T-cell (primary cell): ENCODE results near the gene LIN28A. TPM values are rescaled to one million over a fixed set of nuclear protein-coding genes. Genes with fewer than 3 reads are reported as not detected.

Experiments
- ATAC-seq, 4 experiments: fragments of 200-7000 bp in 3 of 4; fragments of 150-1000 bp in 1 of 4; cut with Tn5 transposase; replicated peaks in 1 of 4; 1 replicate in 3 of 4; 2 replicates in 1 of 4; pipeline ENCODE4 v1.10.0; 2021; ENCODE audit warnings: moderate library complexity in 3 of 4, mild to moderate bottlenecking in 2 of 4, moderate number of reproducible peaks in 1 of 4
- CTCF ChIA-PET, 2 donors: fragments of 300-600 bp; sonication (Branson Sonifier 250); formaldehyde crosslinking; loops; one replicate each; lab custom pipeline; 2022; ENCODE audit warnings: antibody characterized with exemption in 2 of 2; lab: Charles Lee
- POLR2A ChIA-PET, 2 donors: fragments of 300-600 bp; sonication (Branson Sonifier 250); formaldehyde crosslinking; loops; one replicate each; lab custom pipeline; 2022; ENCODE audit warnings: antibody characterized with exemption in 2 of 2; lab: Charles Lee
- DNase-seq, 35 experiments: peaks; one replicate each; pipeline versions ENCODE4 v3.0.0 to v3.0.0-alpha.2; 2013 to 2023
- H3K27ac ChIP-seq: one replicate; pipeline ENCODE4 v1.5.1; 2013; ENCODE audit warnings: low read length
- H3K27me3 ChIP-seq, 2 experiments: replicated peaks in 1 of 2; 1 replicate in 1 of 2; 2 replicates in 1 of 2; pipeline versions ENCODE4 v1.6.1 to v1.7.0; 2013; ENCODE audit warnings: low read length in 1 of 2, mixed read lengths in 1 of 2; ENCODE audit not compliant: control insufficient read depth in 2 of 2, insufficient read depth in 2 of 2; ENCODE audit errors: extremely low read depth in 1 of 2
- H3K36me3 ChIP-seq, 2 donors: 1 replicate in 1 of 2; 2 replicates in 1 of 2; pipeline versions ENCODE4 v1.6.1 to v1.7.0; 2013; ENCODE audit warnings: low read length in 1 of 2; ENCODE audit not compliant: control insufficient read depth in 2 of 2, insufficient read depth in 1 of 2; ENCODE audit errors: extremely low read depth in 1 of 2
- H3K4me1 ChIP-seq, 2 experiments: 1 replicate in 1 of 2; 2 replicates in 1 of 2; pipeline versions ENCODE4 v1.6.1 to v1.7.0; 2013; ENCODE audit warnings: low read length in 2 of 2, mixed read lengths in 1 of 2; ENCODE audit not compliant: insufficient read depth in 2 of 2, control insufficient read depth in 1 of 2; ENCODE audit errors: extremely low read depth in 1 of 2
- H3K4me3 ChIP-seq, 2 donors: 1 replicate in 1 of 2; 2 replicates in 1 of 2; pipeline versions ENCODE4 v1.5.1 to v1.7.0; 2013; ENCODE audit warnings: mild to moderate bottlenecking in 2 of 2, low read length in 1 of 2, moderate library complexity in 1 of 2; ENCODE audit not compliant: control insufficient read depth in 1 of 2; ENCODE audit errors: extremely low read depth in 1 of 2
- H3K9me3 ChIP-seq: 2 replicates; pipeline ENCODE4 v1.7.0; 2013
- H3K27ac Mint-ChIP-seq, 2 donors: one replicate each; pipeline ENCODE4 v1.8.0; 2020 to 2021; ENCODE audit warnings: mild to moderate bottlenecking in 2 of 2, mixed read lengths in 2 of 2
- H3K27me3 Mint-ChIP-seq, 2 donors: one replicate each; pipeline ENCODE4 v1.8.0; 2021 to 2022; ENCODE audit warnings: mixed read lengths in 2 of 2
- H3K36me3 Mint-ChIP-seq: one replicate; pipeline ENCODE4 v1.8.0; 2021; ENCODE audit warnings: mixed read lengths
- H3K4me1 Mint-ChIP-seq, 3 donors: one replicate each; pipeline ENCODE4 v1.8.0; 2020 to 2022; ENCODE audit warnings: mixed read lengths in 3 of 3, mild to moderate bottlenecking in 1 of 3
- H3K4me3 Mint-ChIP-seq, 3 donors: one replicate each; pipeline ENCODE4 v1.8.0; 2020 to 2022; ENCODE audit warnings: mild to moderate bottlenecking in 3 of 3, mixed read lengths in 3 of 3, moderate library complexity in 3 of 3
- H3K9me3 Mint-ChIP-seq, 3 donors: one replicate each; pipeline ENCODE4 v1.8.0; 2020 to 2022; ENCODE audit warnings: mixed read lengths in 3 of 3
- WGBS: methylation state at CpG from one replicate; pipeline ENCODE4 v1.1.5; 2013; ENCODE audit warnings: missing lambda C conversion rate; ENCODE audit not compliant: insufficient coverage; 5-methylcytosine and 5-hydroxymethylcytosine counted together
- total RNA-seq, 35 experiments: library from RNA in 6 of 35; stranded (reverse) in 6 of 35; fragments of 120-200 nt in 1 of 35; gene quantifications; one replicate each; pipeline versions ENCODE4 v1.2.1 to v1.2.4 and lab custom pipeline; 2013 to 2026

LIN28A gene
- total RNA-seq, 5 donors from 2014 or later (not counting 1 experiment from before 2014, with no cell fraction given) = 0.95 to 1.3 (median 1.1) TPM; not detected in 2

DNA sequence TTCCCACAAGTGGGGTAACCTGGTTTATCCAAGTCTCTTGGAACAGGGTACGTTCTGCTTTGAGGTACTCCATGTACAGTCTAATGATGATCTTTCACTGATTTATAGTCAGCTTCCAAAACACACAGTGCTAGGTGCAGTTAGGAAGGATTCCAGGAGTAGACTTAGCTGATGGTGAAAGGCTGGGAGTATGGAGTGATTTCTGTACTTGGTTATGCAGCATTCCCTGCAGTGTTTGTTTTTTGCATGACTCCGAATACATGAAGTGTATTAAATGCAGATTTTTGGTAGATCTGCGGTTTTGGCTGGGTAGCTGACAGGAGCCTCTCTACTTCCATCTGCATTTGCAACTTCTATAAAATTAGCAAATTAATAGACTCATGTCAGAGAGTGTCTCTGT is 65.4 kb downstream of the LIN28A start:
- no peaks in the 10 kb centered on the region for H3K27me3 Mint-ChIP-seq
- Histone ChIP-seq H3K36me3 (peaks cover 6 to 47% of the 10 kb centered on the region in 2 donors), H3K4me1 (peaks cover 18 to 22% of the 10 kb centered on the region in 2 experiments), H3K27me3 (no peaks in the 10 kb centered on the region), H3K27ac (no peak overlapping the region), H3K9me3 (no peaks in the 10 kb centered on the region), H3K4me3 (no peak overlapping the region)
- DNase-seq = no peak
- WGBS = no CpG with 5 or more reads among the region's 3 CpGs
- ChIA-PET CTCF (no interaction called here), POLR2A (no interaction called here)
- no peaks in the 10 kb centered on the region for H3K9me3 Mint-ChIP-seq
- no peak overlapping the region for H3K4me3 Mint-ChIP-seq
- H3K36me3 Mint-ChIP-seq = peaks cover 33% of the 10 kb centered on the region
- H3K4me1 Mint-ChIP-seq = peaks cover 38 to 47% (median 46%) of the 10 kb centered on the region in 3 donors
- no peak for ATAC-seq
- H3K27ac Mint-ChIP-seq = peak overlapping the region; percentile 52 to 63

DNA sequence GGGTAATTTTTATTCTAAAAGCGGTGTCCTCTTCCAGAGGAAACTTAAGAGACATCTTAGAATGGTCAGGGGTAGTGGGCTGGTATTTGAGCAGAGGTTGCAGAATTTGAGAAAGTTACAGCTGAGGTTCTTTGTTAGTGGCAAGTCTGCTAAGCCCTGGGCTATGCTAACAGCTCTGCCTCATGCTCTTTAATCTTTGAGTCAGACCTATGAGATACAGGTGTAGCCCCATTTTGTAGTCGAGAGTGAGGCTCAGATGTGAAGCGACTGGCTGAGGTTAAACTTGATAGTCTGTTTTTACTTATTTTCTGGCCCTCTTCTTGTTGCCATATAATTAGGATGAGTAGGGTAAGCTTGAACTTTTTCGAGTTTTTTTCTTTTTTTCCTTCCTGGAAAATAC is 66.3 kb downstream of the LIN28A start:
- H3K4me3 ChIP-seq = no peak overlapping the region
- DNase-seq = no peak
- no peaks in the 10 kb centered on the region for H3K9me3 ChIP-seq
- H3K27ac Mint-ChIP-seq = peak overlapping the region in 1 of 2 donors; percentile 55
- no peak overlapping the region for H3K27ac ChIP-seq
- peaks cover 33% of the 10 kb centered on the region for H3K36me3 Mint-ChIP-seq
- ChIA-PET CTCF (no interaction called here), POLR2A (interaction anchor here in 1 of 2 donors (0.6 to 0.7 kb wide), 2 partner anchors 236 to 652 kb away, joined by 4 to 9 read pairs; no protein-coding TSS in a partner anchor)
- no peaks in the 10 kb centered on the region for H3K9me3 Mint-ChIP-seq
- H3K36me3 ChIP-seq = peaks cover 6 to 47% of the 10 kb centered on the region in 2 donors
- no peak for ATAC-seq
- H3K27me3 Mint-ChIP-seq = no peaks in the 10 kb centered on the region
- H3K4me1 ChIP-seq = peaks cover 12 to 15% of the 10 kb centered on the region in 2 experiments
- peaks cover 30 to 40% (median 38%) of the 10 kb centered on the region in 3 donors for H3K4me1 Mint-ChIP-seq
- WGBS = 67% methylated on average over 1 of the region's 4 CpGs
- no peaks in the 10 kb centered on the region for H3K27me3 ChIP-seq
- no peak overlapping the region for H3K4me3 Mint-ChIP-seq

DNA sequence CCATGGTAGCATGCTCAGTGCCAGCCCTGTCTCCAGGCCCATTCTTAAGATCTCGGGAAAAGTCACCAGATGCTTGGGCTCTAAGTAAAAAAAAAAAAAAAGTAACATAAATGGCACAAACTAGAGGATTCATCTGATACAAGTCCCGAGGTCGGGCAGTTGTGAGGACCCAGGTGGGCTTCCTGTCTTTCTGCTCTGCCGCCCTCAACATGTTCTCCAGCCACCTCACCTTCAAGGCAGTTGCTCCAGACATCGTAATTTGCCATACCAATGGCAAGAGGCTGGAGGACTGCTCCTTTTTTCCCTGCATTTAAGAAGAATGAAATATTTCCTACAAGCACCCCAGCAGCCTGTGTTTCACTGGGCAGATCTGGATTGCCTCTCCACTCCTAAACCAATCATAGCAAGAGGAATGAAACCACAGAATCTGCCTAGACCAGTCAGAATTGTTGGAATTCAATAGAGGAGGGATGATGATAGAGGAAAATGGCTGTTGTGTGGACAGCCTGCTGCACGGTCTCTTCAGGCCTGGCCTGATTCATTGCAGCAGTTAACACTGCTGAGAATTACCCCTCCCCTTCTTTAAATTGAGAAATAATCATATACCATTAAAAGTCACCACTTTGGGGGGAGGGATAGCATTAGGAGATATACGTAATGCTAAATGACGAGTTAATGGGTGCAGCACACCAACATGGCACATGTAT is 67.0 kb downstream of the LIN28A start:
- no peaks in the 10 kb centered on the region for H3K9me3 Mint-ChIP-seq
- Histone ChIP-seq H3K4me3 (no peak overlapping the region), H3K27me3 (no peaks in the 10 kb centered on the region), H3K36me3 (peaks cover 6 to 47% of the 10 kb centered on the region in 2 donors), H3K4me1 (peaks cover 11 to 15% of the 10 kb centered on the region in 2 experiments), H3K9me3 (no peaks in the 10 kb centered on the region), H3K27ac (peak overlapping the region; percentile 23)
- peaks cover 32 to 40% (median 38%) of the 10 kb centered on the region in 3 donors for H3K4me1 Mint-ChIP-seq
- H3K27ac Mint-ChIP-seq = peak overlapping the region; percentile 56 to 73
- CTCF ChIA-PET = no interaction called here
- POLR2A ChIA-PET = interaction anchor here in 1 of 2 donors (0.7 kb wide), 1 partner anchor 653 kb away, joined by 4 read pairs; no protein-coding TSS in a partner anchor
- WGBS = 96% methylated on average over 4 of the region's 8 CpGs
- H3K36me3 Mint-ChIP-seq = peaks cover 33% of the 10 kb centered on the region
- H3K27me3 Mint-ChIP-seq = no peaks in the 10 kb centered on the region
- no peak overlapping the region for H3K4me3 Mint-ChIP-seq
- ATAC-seq (no peak), DNase-seq (no peak)

DNA sequence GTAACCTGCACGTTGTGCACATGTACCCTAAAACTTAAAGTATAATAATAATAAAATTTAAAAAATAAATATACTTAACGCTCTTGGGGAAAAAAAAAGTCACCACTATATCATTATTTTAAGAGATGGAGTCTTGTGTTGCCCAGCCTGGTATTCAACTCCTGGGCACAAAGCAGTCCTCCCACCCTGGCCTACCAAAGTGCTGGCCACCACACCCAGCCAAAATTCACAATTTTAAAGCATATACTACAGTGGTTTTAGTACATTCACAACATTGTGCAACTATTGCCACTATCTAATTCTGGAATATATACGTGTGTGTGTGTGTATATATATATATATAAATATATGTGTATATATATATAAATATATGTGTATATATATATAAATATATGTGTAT is 67.5 kb downstream of the LIN28A start:
- Mint-ChIP-seq H3K27me3 (no peaks in the 10 kb centered on the region), H3K27ac (no peak overlapping the region), H3K36me3 (peaks cover 33% of the 10 kb centered on the region), H3K4me3 (no peak overlapping the region), H3K9me3 (no peaks in the 10 kb centered on the region), H3K4me1 (peaks cover 36 to 39% (median 37%) of the 10 kb centered on the region in 3 donors)
- DNase-seq (no peak), ATAC-seq (no peak)
- WGBS = no CpG with 5 or more reads among the region's 3 CpGs
- no peaks in the 10 kb centered on the region for H3K9me3 ChIP-seq
- no peak overlapping the region for H3K27ac ChIP-seq
- no peak overlapping the region for H3K4me3 ChIP-seq
- ChIA-PET POLR2A (no interaction called here), CTCF (no interaction called here)
- peaks cover 6 to 46% of the 10 kb centered on the region in 2 donors for H3K36me3 ChIP-seq
- H3K4me1 ChIP-seq = peaks cover 9 to 14% of the 10 kb centered on the region in 2 experiments
- H3K27me3 ChIP-seq = no peaks in the 10 kb centered on the region

DNA sequence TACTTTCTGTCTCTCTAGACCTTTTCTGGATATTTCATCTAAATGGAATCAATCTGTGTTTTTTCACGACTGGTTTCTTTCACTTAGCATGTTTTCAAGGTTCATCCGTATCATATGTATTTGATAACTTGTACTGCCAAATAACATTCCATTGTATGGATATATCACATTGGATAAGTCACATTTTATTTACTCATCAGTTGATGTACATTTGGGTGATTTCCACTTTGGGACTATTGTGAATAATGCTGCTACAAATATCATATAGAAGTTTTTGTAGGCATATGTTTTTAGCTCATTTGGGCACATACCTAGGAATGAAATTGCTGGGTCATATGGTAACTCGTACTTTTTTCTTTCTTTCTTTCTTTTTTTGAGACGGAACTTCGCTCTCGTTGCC is 68.4 kb downstream of the LIN28A start:
- no peaks in the 10 kb centered on the region for H3K27me3 ChIP-seq
- H3K27me3 Mint-ChIP-seq = no peaks in the 10 kb centered on the region
- no peak for ATAC-seq
- peaks cover 6 to 38% of the 10 kb centered on the region in 2 donors for H3K36me3 ChIP-seq
- DNase-seq = no peak
- peaks cover 1 to 6% of the 10 kb centered on the region in 2 experiments for H3K4me1 ChIP-seq
- no peak overlapping the region for H3K27ac ChIP-seq
- no peaks in the 10 kb centered on the region for H3K9me3 Mint-ChIP-seq
- no peak overlapping the region for H3K4me3 ChIP-seq
- H3K4me3 Mint-ChIP-seq = no peak overlapping the region
- ChIA-PET POLR2A (interaction anchor here in 1 of 2 donors (0.9 kb wide), 1 partner anchor 508 kb away, joined by 3 read pairs; no protein-coding TSS in a partner anchor), CTCF (interaction anchor here in 1 of 2 donors (0.5 to 0.9 kb wide), 2 partner anchors 309 to 328 kb away, joined by 4 to 6 read pairs; partner anchors contain the start of gene PIGV)
- peak overlapping the region; percentile 17 to 50 for H3K27ac Mint-ChIP-seq
- no peaks in the 10 kb centered on the region for H3K9me3 ChIP-seq
- H3K4me1 Mint-ChIP-seq = peaks cover 28 to 33% (median 28%) of the 10 kb centered on the region in 3 donors
- WGBS = no CpG with 5 or more reads among the region's 6 CpGs
- H3K36me3 Mint-ChIP-seq = peaks cover 30% of the 10 kb centered on the region
